Thyroid gland (tissue), 4 donors: ENCODE results near the gene RABEP2. TPM values are rescaled to one million over a fixed set of nuclear protein-coding genes. Genes with fewer than 3 reads are reported as not detected.

Source experiments
- DNase-seq, 2 donors: peaks; one replicate each; pipeline ENCODE4 v3.0.0-alpha.2; 2019
- H3K27ac ChIP-seq, 3 donors: fragments of 200-600 bp; sonication (generic); 1 replicate in 2 of 3; 2 replicates in 1 of 3; pipeline ENCODE4 v1.5.1; 2016 to 2019; ENCODE audit warnings: mild to moderate bottlenecking in 1 of 3, moderate library complexity in 1 of 3
- H3K27me3 ChIP-seq: fragments of 200-600 bp; sonication (generic); one replicate; pipeline ENCODE4 v1.5.1; 2019
- H3K36me3 ChIP-seq, 2 donors: fragments of 200-600 bp; sonication (generic); one replicate each; pipeline ENCODE4 v1.5.1; 2016 to 2019
- H3K4me1 ChIP-seq, 2 donors: fragments of 200-600 bp; sonication (generic); one replicate each; pipeline ENCODE4 v1.5.1; 2017 to 2019
- H3K4me3 ChIP-seq, 3 donors: fragments of 200-600 bp; sonication (generic); replicated peaks in 1 of 3; 1 replicate in 2 of 3; 2 replicates in 1 of 3; pipeline ENCODE4 v1.5.1; 2016; ENCODE audit warnings: mild to moderate bottlenecking in 1 of 3
- H3K9me3 ChIP-seq: fragments of 200-600 bp; sonication (generic); one replicate; pipeline ENCODE4 v1.5.1; 2017
- CTCF ChIP-seq, 6 experiments: fragments of 200-600 bp in 3 of 6; fragments of 450-650 bp in 3 of 6; sonication (generic) in 3 of 6; IDR thresholded peaks; one replicate each; pipeline ENCODE4 v1.5.1; 2016 to 2019; ENCODE audit warnings: antibody characterized with exemption in 6 of 6, mild to moderate bottlenecking in 2 of 6, inconsistent platforms in 1 of 6, moderate library complexity in 1 of 6
- POLR2A ChIP-seq, 2 donors: fragments of 450-650 bp; IDR thresholded peaks; one replicate each; pipeline ENCODE4 v1.6.1; 2017; ENCODE audit warnings: antibody characterized with exemption in 2 of 2, mild to moderate bottlenecking in 2 of 2, moderate library complexity in 1 of 2
- WGBS, 2 donors: methylation state at CpG; one replicate each; pipeline ENCODE4 v1.1.5; 2017; 5-methylcytosine and 5-hydroxymethylcytosine counted together
- intact Hi-C: fragments of 100-400 bp; cut with DNase I; formaldehyde crosslinking; loops from one replicate; pipeline ENCODE4 v1.15.1; 2023
- total RNA-seq, 4 donors: library from RNA; depleted of rRNA; stranded (reverse); fragments of >200 nt; gene quantifications; one replicate each; pipeline ENCODE4 v1.2.3, GENCODE V29; 2016

RABEP2 gene
- total RNA-seq, 4 donors from 2014 or later: 36.7 to 55.8 (median 41.2) TPM

GRCh38 chr16:28912558-28912957, 12.5 kb downstream of the RABEP2 start:
- TF ChIP-seq POLR2A (IDR thresholded peaks at IDR 0.05) (no peak), CTCF (IDR thresholded peaks at IDR 0.05) (no peak)
- Histone ChIP-seq H3K36me3 (peaks cover 15 to 32% of the 10 kb centered on the region in 2 donors), H3K27ac (no peak overlapping the region), H3K9me3 (no peaks in the 10 kb centered on the region), H3K4me3 (no peak overlapping the region), H3K4me1 (no peaks in the 10 kb centered on the region), H3K27me3 (no peaks in the 10 kb centered on the region)
- DNase-seq: no peak
- 92% methylated on average over 12 of the region's 12 CpGs for WGBS, 2 donors
- intact Hi-C loops: no loop called here

- H3K27ac ChIP-seq: no peak overlapping the region
- DNase-seq: no peak
- TF ChIP-seq CTCF (IDR thresholded peaks at IDR 0.05): no peak
- no peak for TF ChIP-seq POLR2A (IDR thresholded peaks at IDR 0.05)
- WGBS, 2 donors: 88% methylated on average over 14 to 19 of the region's 19 CpGs
- no peaks in the 10 kb centered on the region for H3K4me1 ChIP-seq
- H3K36me3 ChIP-seq: peaks cover 8 to 29% of the 10 kb centered on the region in 2 donors
- H3K9me3 ChIP-seq: no peaks in the 10 kb centered on the region
- intact Hi-C loops: no loop called here
- no peak overlapping the region for H3K4me3 ChIP-seq
- no peaks in the 10 kb centered on the region for H3K27me3 ChIP-seq
Measured at GRCh38 chr16:28910086-28911031, 14.7 kb downstream of the RABEP2 start.

GRCh38 chr16:28905800-28906372, 19.2 kb downstream of the RABEP2 start:
- Histone ChIP-seq H3K27me3 (no peaks in the 10 kb centered on the region), H3K27ac (no peak overlapping the region), H3K36me3 (peaks cover 0 to 28% of the 10 kb centered on the region in 2 donors), H3K4me1 (no peaks in the 10 kb centered on the region), H3K4me3 (no peak overlapping the region), H3K9me3 (no peaks in the 10 kb centered on the region)
- 83 to 84% methylated on average over 16 to 18 of the region's 24 CpGs for WGBS, 2 donors
- intact Hi-C loops: no loop called here
- DNase-seq: no peak
- TF ChIP-seq POLR2A (IDR thresholded peaks at IDR 0.05): no peak
- TF ChIP-seq CTCF (IDR thresholded peaks at IDR 0.05): no peak

GRCh38 chr16:28905229-28905754, 19.7 kb downstream of the RABEP2 start:
- intact Hi-C loops: no loop called here
- no peaks in the 10 kb centered on the region for H3K9me3 ChIP-seq
- WGBS, 2 donors: 87 to 93% methylated on average over 5 to 9 of the region's 9 CpGs
- no peak overlapping the region for H3K27ac ChIP-seq
- H3K36me3 ChIP-seq: peaks cover 0 to 24% of the 10 kb centered on the region in 2 donors
- TF ChIP-seq POLR2A (IDR thresholded peaks at IDR 0.05) (no peak), CTCF (IDR thresholded peaks at IDR 0.05) (no peak)
- no peaks in the 10 kb centered on the region for H3K4me1 ChIP-seq
- H3K27me3 ChIP-seq: no peaks in the 10 kb centered on the region
- no peak overlapping the region for H3K4me3 ChIP-seq
- DNase-seq: no peak

- Histone ChIP-seq H3K9me3 (no peaks in the 10 kb centered on the region), H3K27me3 (no peaks in the 10 kb centered on the region), H3K36me3 (peaks cover 0 to 24% of the 10 kb centered on the region in 2 donors), H3K4me1 (no peaks in the 10 kb centered on the region), H3K4me3 (no peak overlapping the region), H3K27ac (no peak overlapping the region)
- intact Hi-C loops: no loop called here
- 78 to 92% methylated on average over 2 to 5 of the region's 16 CpGs for WGBS, 2 donors
- TF ChIP-seq CTCF (IDR thresholded peaks at IDR 0.05) (no peak), POLR2A (IDR thresholded peaks at IDR 0.05) (no peak)
- DNase-seq: no peak
Measured at GRCh38 chr16:28904828-28905227, 20.2 kb downstream of the RABEP2 start.
